ENCODE data around the gene SELENOK. TPM values are rescaled to one million over a fixed set of nuclear protein-coding genes. Genes with fewer than 3 reads are reported as not detected.

SELENOK gene
- total RNA-seq, 4 donors from 2014 or later = 39.8 to 54.3 (median 49.2) TPM

DNA sequence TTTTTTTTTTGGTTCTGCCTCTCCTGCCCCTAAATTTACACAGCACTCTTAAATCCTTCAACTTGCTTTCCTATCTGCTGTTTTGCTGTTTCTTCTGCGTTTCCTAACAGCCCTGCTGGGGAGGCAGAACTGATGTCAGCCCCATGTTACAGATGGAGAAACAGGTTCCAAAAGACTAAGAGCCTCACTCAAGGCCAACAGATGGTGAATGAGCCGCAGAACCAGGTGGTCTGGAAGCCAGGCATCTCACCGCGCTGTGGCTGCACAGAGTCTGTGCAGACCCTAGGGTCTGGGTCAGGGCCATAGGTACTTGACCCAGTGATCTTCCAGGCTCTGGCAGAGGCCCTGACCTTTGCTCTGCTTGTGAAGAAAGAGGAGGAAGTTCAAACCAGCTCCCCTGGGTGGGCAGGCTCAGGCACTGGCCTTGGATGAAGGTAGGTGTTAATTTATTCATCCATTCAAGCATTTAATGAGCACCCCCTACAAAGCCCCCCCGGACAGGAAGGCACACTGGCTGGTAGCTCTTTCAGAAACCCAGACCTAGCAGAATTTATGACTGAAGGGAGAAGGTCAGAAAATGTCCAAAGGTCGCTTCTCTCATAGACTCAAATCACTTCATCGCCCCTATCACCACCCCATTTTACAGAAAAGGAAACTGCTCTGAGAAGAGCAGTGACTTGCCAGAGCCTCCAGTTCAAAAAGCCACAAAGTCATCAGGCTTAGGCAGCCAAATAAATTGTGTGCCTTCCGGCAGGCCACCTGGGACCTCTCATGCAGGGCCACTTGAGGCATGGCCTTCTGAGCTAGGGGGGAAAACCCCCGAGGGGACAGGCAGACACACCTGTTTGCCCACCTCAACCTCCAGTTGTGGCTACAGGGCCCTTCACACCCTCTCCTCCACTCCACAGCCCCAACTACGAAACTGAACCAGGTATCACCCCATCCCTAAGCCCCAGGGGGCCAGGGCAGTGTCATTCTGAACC lies 48.2 kb downstream of the SELENOK start:
- H3K4me1 ChIP-seq = peaks cover 0 to 36% (median 15%) of the 10 kb centered on the region in 4 donors
- H3K27me3 ChIP-seq = peaks cover 0 to 31% of the 10 kb centered on the region in 2 donors
- no peak overlapping the region for H3K4me3 ChIP-seq
- H3K36me3 ChIP-seq = peaks cover 0 to 5% (median 0%) of the 10 kb centered on the region in 3 donors
- H3K27ac ChIP-seq = peak overlapping the region; percentile 56 to 92 (median 78)
- 74 to 81% methylated on average over 10 of the region's 10 CpGs for WGBS, 2 donors
- TF ChIP-seq CTCF (IDR thresholded peaks at IDR 0.05) = no peak
- TF ChIP-seq POLR2A (IDR thresholded peaks at IDR 0.05) = no peak
- TF ChIP-seq EP300 (IDR thresholded peaks at IDR 0.05) = no peak
- H3K9me3 ChIP-seq = no peaks in the 10 kb centered on the region
- DNase-seq (ENCODE audit: low spot score in 2 of 2) = no peak

GRCh38 chr3:53842436-53843194 lies 49.0 kb downstream of the SELENOK start:
- H3K9me3 ChIP-seq = no peaks in the 10 kb centered on the region
- no peak overlapping the region for H3K4me3 ChIP-seq
- peaks cover 0 to 36% (median 15%) of the 10 kb centered on the region in 4 donors for H3K4me1 ChIP-seq
- peaks cover 0 to 5% (median 0%) of the 10 kb centered on the region in 3 donors for H3K36me3 ChIP-seq
- H3K27ac ChIP-seq = peak overlapping the region; percentile 56 to 92 (median 78)
- peak; percentile 33 to 58 for DNase-seq (ENCODE audit: low spot score in 2 of 2)
- TF ChIP-seq CTCF (IDR thresholded peaks at IDR 0.05) (peak in 4 of 5 experiments; percentile 28 to 62 (median 44)), POLR2A (IDR thresholded peaks at IDR 0.05) (peak in 1 of 2 donors; percentile 16), EP300 (IDR thresholded peaks at IDR 0.05) (peak in 1 of 2 donors; percentile 65)
- 41 to 54% methylated on average over 12 of the region's 12 CpGs for WGBS, 2 donors
- peaks cover 0 to 25% of the 10 kb centered on the region in 2 donors for H3K27me3 ChIP-seq

DNA sequence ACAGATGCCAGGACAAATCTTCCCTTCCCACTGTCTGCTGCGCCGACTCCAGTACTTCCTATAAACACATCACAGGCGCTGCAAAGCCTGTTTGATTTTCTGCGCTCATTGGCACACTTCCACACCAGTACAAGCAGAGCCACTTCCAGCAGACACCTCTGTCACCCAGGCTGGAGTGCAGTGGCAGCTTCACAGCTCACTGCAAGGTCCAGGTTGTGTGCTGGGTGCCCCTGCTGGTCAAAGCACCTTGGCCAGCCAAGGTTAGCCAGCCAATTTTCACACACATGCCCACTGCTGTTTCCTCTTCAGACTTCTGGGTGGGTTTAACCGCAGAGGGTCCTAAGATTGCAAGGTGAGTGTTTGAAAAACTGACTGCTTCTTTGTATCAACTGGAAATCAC lies 50.4 kb downstream of the SELENOK start:
- H3K27ac ChIP-seq = peak overlapping the region in 1 of 4 donors; percentile 92
- DNase-seq (ENCODE audit: low spot score in 2 of 2) = no peak
- TF ChIP-seq EP300 (IDR thresholded peaks at IDR 0.05) = no peak
- TF ChIP-seq POLR2A (IDR thresholded peaks at IDR 0.05) = no peak
- TF ChIP-seq CTCF (IDR thresholded peaks at IDR 0.05) = no peak

GRCh38 chr3:53837331-53837730 lies 54.3 kb downstream of the SELENOK start:
- DNase-seq (ENCODE audit: low spot score in 2 of 2) = no peak
- Histone ChIP-seq H3K9me3 (no peaks in the 10 kb centered on the region), H3K36me3 (peaks cover 0 to 5% (median 0%) of the 10 kb centered on the region in 3 donors), H3K4me3 (no peak overlapping the region), H3K27me3 (no peaks in the 10 kb centered on the region), H3K4me1 (no peaks in the 10 kb centered on the region), H3K27ac (no peak overlapping the region)
- TF ChIP-seq EP300 (IDR thresholded peaks at IDR 0.05) = no peak
- no peak for TF ChIP-seq POLR2A (IDR thresholded peaks at IDR 0.05)
- 86 to 87% methylated on average over 10 of the region's 10 CpGs for WGBS, 2 donors

More for the DNA sequence above, 50.4 kb downstream of the SELENOK start:
- no peak overlapping the region for H3K4me3 ChIP-seq
- H3K4me1 ChIP-seq = peaks cover 0 to 31% (median 9%) of the 10 kb centered on the region in 4 donors
- 84 to 91% methylated on average over 5 of the region's 5 CpGs for WGBS, 2 donors
- peaks cover 0 to 12% of the 10 kb centered on the region in 2 donors for H3K27me3 ChIP-seq
- peaks cover 0 to 5% (median 0%) of the 10 kb centered on the region in 3 donors for H3K36me3 ChIP-seq
- no peaks in the 10 kb centered on the region for H3K9me3 ChIP-seq

- Histone ChIP-seq H3K36me3 (peaks cover 0 to 5% (median 0%) of the 10 kb centered on the region in 3 donors), H3K27me3 (no peaks in the 10 kb centered on the region), H3K4me1 (no peaks in the 10 kb centered on the region), H3K27ac (no peak overlapping the region), H3K4me3 (no peak overlapping the region), H3K9me3 (no peaks in the 10 kb centered on the region)
- 93 to 95% methylated on average over 9 of the region's 9 CpGs for WGBS, 2 donors
- TF ChIP-seq POLR2A (IDR thresholded peaks at IDR 0.05) = no peak
- TF ChIP-seq EP300 (IDR thresholded peaks at IDR 0.05) = no peak
- no peak for TF ChIP-seq CTCF (IDR thresholded peaks at IDR 0.05)
- no peak for DNase-seq (ENCODE audit: low spot score in 2 of 2)
These were observed 55.4 kb downstream of the SELENOK start for GRCh38 chr3:53836084-53836872.

Measured in tibial nerve (tissue), 4 donors.